ENCODE data around the gene TRMT10A. TPM values are rescaled to one million over a fixed set of nuclear protein-coding genes. Genes with fewer than 3 reads are reported as not detected.

Gene TRMT10A
- total and polyA plus RNA-seq, 3 donors from 2014 or later, result 13.1 to 21.4 (median 16.1) TPM

GRCh38 chr4:99587803-99588202 is 24.0 kb upstream of the TRMT10A start:
- 47 to 53% methylated on average over 1 of the region's 1 CpG for WGBS, 2 donors
- intact Hi-C loops (cut with DNase I; ENCODE audit: low total_unique reads), result no loop called here
- Histone ChIP-seq H3K27ac (no peak overlapping the region), H3K4me1 (no peaks in the 10 kb centered on the region), H3K27me3 (no peaks in the 10 kb centered on the region), H3K4me3 (no peak overlapping the region), H3K9me3 (no peaks in the 10 kb centered on the region), H3K36me3 (ENCODE audit: low read depth, missing control alignments) (no peaks in the 10 kb centered on the region)
- TF ChIP-seq, protein P1, sequence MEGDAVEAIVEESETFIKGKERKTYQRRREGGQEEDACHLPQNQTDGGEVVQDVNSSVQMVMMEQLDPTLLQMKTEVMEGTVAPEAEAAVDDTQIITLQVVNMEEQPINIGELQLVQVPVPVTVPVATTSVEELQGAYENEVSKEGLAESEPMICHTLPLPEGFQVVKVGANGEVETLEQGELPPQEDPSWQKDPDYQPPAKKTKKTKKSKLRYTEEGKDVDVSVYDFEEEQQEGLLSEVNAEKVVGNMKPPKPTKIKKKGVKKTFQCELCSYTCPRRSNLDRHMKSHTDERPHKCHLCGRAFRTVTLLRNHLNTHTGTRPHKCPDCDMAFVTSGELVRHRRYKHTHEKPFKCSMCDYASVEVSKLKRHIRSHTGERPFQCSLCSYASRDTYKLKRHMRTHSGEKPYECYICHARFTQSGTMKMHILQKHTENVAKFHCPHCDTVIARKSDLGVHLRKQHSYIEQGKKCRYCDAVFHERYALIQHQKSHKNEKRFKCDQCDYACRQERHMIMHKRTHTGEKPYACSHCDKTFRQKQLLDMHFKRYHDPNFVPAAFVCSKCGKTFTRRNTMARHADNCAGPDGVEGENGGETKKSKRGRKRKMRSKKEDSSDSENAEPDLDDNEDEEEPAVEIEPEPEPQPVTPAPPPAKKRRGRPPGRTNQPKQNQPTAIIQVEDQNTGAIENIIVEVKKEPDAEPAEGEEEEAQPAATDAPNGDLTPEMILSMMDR (IDR thresholded peaks at IDR 0.05), result no peak
- no peak for TF ChIP-seq POLR2A (IDR thresholded peaks at IDR 0.05)
- no peak for DNase-seq

GRCh38 chr4:99587309-99587708 is 23.5 kb upstream of the TRMT10A start:
- H3K36me3 ChIP-seq (ENCODE audit: low read depth, missing control alignments), result no peaks in the 10 kb centered on the region
- H3K9me3 ChIP-seq, result no peaks in the 10 kb centered on the region
- no peak overlapping the region for H3K4me3 ChIP-seq
- H3K27me3 ChIP-seq, result no peaks in the 10 kb centered on the region
- no peaks in the 10 kb centered on the region for H3K4me1 ChIP-seq
- no peak for TF ChIP-seq POLR2A (IDR thresholded peaks at IDR 0.05)
- TF ChIP-seq, protein P1 (IDR thresholded peaks at IDR 0.05), result no peak
- H3K27ac ChIP-seq, result no peak overlapping the region
- no peak for DNase-seq
- intact Hi-C loops (cut with DNase I; ENCODE audit: low total_unique reads), result no loop called here

- Histone ChIP-seq H3K36me3 (ENCODE audit: low read depth, missing control alignments) (no peaks in the 10 kb centered on the region), H3K27ac (no peak overlapping the region), H3K4me1 (no peaks in the 10 kb centered on the region), H3K9me3 (no peaks in the 10 kb centered on the region), H3K27me3 (no peaks in the 10 kb centered on the region), H3K4me3 (no peak overlapping the region)
- intact Hi-C loops (cut with DNase I; ENCODE audit: low total_unique reads), result no loop called here
- no peak for DNase-seq
- TF ChIP-seq, protein P1 (IDR thresholded peaks at IDR 0.05), result no peak
- TF ChIP-seq POLR2A (IDR thresholded peaks at IDR 0.05), result no peak
- WGBS, 2 donors, result 33 to 58% methylated on average over 1 of the region's 1 CpG
Measured at GRCh38 chr4:99586797-99587196, 23.0 kb upstream of the TRMT10A start.

- 71 to 76% methylated on average over 2 of the region's 2 CpGs for WGBS, 2 donors
- H3K9me3 ChIP-seq, result no peaks in the 10 kb centered on the region
- no peaks in the 10 kb centered on the region for H3K27me3 ChIP-seq
- H3K36me3 ChIP-seq (ENCODE audit: low read depth, missing control alignments), result no peaks in the 10 kb centered on the region
- no peak for DNase-seq
- intact Hi-C loops (cut with DNase I; ENCODE audit: low total_unique reads), result no loop called here
- TF ChIP-seq POLR2A (IDR thresholded peaks at IDR 0.05), result no peak
- TF ChIP-seq, protein P1 (IDR thresholded peaks at IDR 0.05), result no peak
- H3K4me1 ChIP-seq, result no peaks in the 10 kb centered on the region
- no peak overlapping the region for H3K4me3 ChIP-seq
- H3K27ac ChIP-seq, result no peak overlapping the region
Measured at GRCh38 chr4:99586322-99586721, 22.5 kb upstream of the TRMT10A start.

DNA sequence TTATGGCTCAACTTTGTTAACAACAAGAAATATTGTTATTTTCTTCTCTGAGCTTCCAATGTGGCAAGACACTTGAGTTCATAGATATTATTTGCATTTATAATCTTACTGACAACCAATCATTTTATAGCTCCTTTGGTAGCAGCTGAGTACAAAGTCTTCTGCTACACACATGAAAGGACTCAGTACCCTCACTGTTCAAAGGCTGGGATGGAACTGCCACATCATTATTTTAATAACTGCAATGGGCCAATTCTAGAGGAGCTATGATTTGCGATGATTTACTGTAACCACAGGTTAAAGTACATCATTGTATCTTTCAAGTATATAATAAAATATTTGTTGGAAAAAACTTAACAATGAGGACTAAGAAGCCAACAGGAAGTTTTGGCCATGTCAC is 21.7 kb upstream of the TRMT10A start:
- intact Hi-C loops (cut with DNase I; ENCODE audit: low total_unique reads), result no loop called here
- no peak overlapping the region for H3K4me3 ChIP-seq
- WGBS, 2 donors, result 88 to 94% methylated on average over 1 of the region's 1 CpG
- H3K9me3 ChIP-seq, result no peaks in the 10 kb centered on the region
- no peaks in the 10 kb centered on the region for H3K27me3 ChIP-seq
- TF ChIP-seq POLR2A (IDR thresholded peaks at IDR 0.05), result no peak
- TF ChIP-seq, protein P1 (IDR thresholded peaks at IDR 0.05), result no peak
- no peak overlapping the region for H3K27ac ChIP-seq
- no peaks in the 10 kb centered on the region for H3K36me3 ChIP-seq (ENCODE audit: low read depth, missing control alignments)
- DNase-seq, result no peak
- H3K4me1 ChIP-seq, result no peaks in the 10 kb centered on the region
